HepG2 (cell line): ENCODE data around the gene SLC38A1. TPM values are rescaled to one million over a fixed set of nuclear protein-coding genes. Genes with fewer than 3 reads are reported as not detected.
A peak's percentile ranks its signal among the peaks of the same experiment; 100 is the strongest.

Experiments used
- ATAC-seq: fragments of 200-7000 bp; cut with Tn5 transposase; 3 replicates; pipeline ENCODE4 v1.9.1; 2020; ENCODE audit warnings: mild to moderate bottlenecking, moderate library complexity
- BruUV-seq: library from RNA; stranded (reverse); fragments of 400-500 nt; replicated peaks from 2 replicates; lab custom pipeline; 2021; lab: Mats Ljungman, UMichigan
- CTCF ChIA-PET: fragments of 300-600 bp; formaldehyde crosslinking; extraction: SDS; loops from one replicate; lab custom pipeline; 2021; ENCODE audit warnings: low total read pairs, inconsistent platforms, low intra/inter-chr PET ratio; lab: Yijun Ruan, JAX
- POLR2A ChIA-PET: fragments of 350-600 bp; sonication (Branson Sonifier 250); formaldehyde crosslinking; loops from one replicate; lab custom pipeline; 2020; ENCODE audit warnings: antibody characterized with exemption, inconsistent platforms; lab: Yijun Ruan, JAX
- DNase-seq: peaks from one replicate; pipeline ENCODE4 v3.0.0-alpha.2; 2015; ENCODE audit warnings: low spot score
- FAIRE-seq: peaks from 3 replicates; lab custom pipeline; 2011; peaks lifted over from hg19 to GRCh38; lab: Jason Lieb, UNC
- H2AFZ ChIP-seq: one replicate; pipeline ENCODE4 v1.6.1; 2011; ENCODE audit warnings: low read length, inconsistent platforms
- H3K27ac ChIP-seq: fragments of 300-600 bp; 3 replicates; pipeline ENCODE4 v1.8.0; 2011; ENCODE audit warnings: mixed run types, mild to moderate bottlenecking, mixed read lengths, low read length, inconsistent platforms; ENCODE audit not compliant: insufficient read depth; ENCODE audit errors: extremely low read length
- H3K27me3 ChIP-seq, 2 experiments: fragments of 200-600 bp in 1 of 2; 2 replicates in 1 of 2; 3 replicates in 1 of 2; pipeline versions ENCODE4 v1.6.0 to v1.8.0; 2011; ENCODE audit warnings: low read length in 2 of 2, mild to moderate bottlenecking in 2 of 2, moderate library complexity in 2 of 2, inconsistent platforms in 1 of 2; ENCODE audit not compliant: insufficient read depth in 2 of 2, control insufficient read depth in 1 of 2
- H3K36me3 ChIP-seq, 2 experiments: fragments of 200-600 bp in 1 of 2; replicated peaks in 1 of 2; 2 replicates in 1 of 2; 3 replicates in 1 of 2; pipeline versions ENCODE4 v1.5.1 to v1.8.0; 2011; ENCODE audit warnings: low read length in 2 of 2, inconsistent platforms in 1 of 2; ENCODE audit not compliant: insufficient read depth in 2 of 2, control insufficient read depth in 1 of 2
- H3K4me1 ChIP-seq: 2 replicates; pipeline ENCODE4 v1.5.1; 2012; ENCODE audit warnings: low read length, inconsistent platforms; ENCODE audit not compliant: insufficient read depth
- H3K4me2 ChIP-seq: 2 replicates; pipeline ENCODE4 v1.6.0; 2011; ENCODE audit warnings: low read depth, low read length, inconsistent platforms
- H3K4me3 ChIP-seq, 3 experiments: fragments of 200-600 bp in 1 of 3; sonication (generic), shearing (Covaris generic) in 1 of 3; replicated peaks in 1 of 3; 2 replicates each; pipeline ENCODE4 v1.5.1; 2011 to 2016; ENCODE audit warnings: low read length in 3 of 3, inconsistent platforms in 2 of 3, low read depth in 2 of 3, mild to moderate bottlenecking in 2 of 3, control low read depth in 1 of 3, mixed read lengths in 1 of 3; ENCODE audit not compliant: insufficient read depth in 1 of 3
- H3K79me2 ChIP-seq: one replicate; pipeline ENCODE4 v1.6.1; 2011; ENCODE audit warnings: low read length, inconsistent platforms; ENCODE audit not compliant: insufficient read depth
- H3K9ac ChIP-seq: 2 replicates; pipeline ENCODE4 v1.6.0; 2011; ENCODE audit warnings: mild to moderate bottlenecking, low read depth, low read length, inconsistent platforms; ENCODE audit not compliant: insufficient read depth
- H3K9me3 ChIP-seq: 2 replicates; pipeline ENCODE4 v1.5.1; 2012; ENCODE audit warnings: mild to moderate bottlenecking, low read length
- H4K20me1 ChIP-seq: 2 replicates; pipeline ENCODE4 v1.6.0; 2011; ENCODE audit warnings: inconsistent platforms, mild to moderate bottlenecking, low read length, moderate library complexity; ENCODE audit not compliant: insufficient read depth
- ATM ChIP-seq: fragments of 450-650 bp; IDR thresholded peaks from 2 replicates; pipeline ENCODE4 v1.7.1; 2017; ENCODE audit warnings: mild to moderate bottlenecking, borderline replicate concordance
- BCLAF1 ChIP-seq: fragments of 450-650 bp; IDR thresholded peaks from 2 replicates; pipeline ENCODE4 v1.6.1; 2017; ENCODE audit warnings: mild to moderate bottlenecking
- GFI1 ChIP-seq: sonication (generic); formaldehyde crosslinking; IDR thresholded peaks from 2 replicates; pipeline ENCODE4 v1.5.0; 2020; ENCODE audit warnings: missing genetic modification reagents, mild to moderate bottlenecking, borderline replicate concordance
- HNF4G ChIP-seq, 2 experiments: sonication (generic) in 1 of 2; formaldehyde crosslinking in 1 of 2; IDR thresholded peaks; 2 replicates each; pipeline versions ENCODE4 v1.4.0 to v1.6.1; 2011 to 2020; ENCODE audit warnings: borderline replicate concordance in 2 of 2, low read depth in 2 of 2, mild to moderate bottlenecking in 2 of 2, low read length in 1 of 2, missing genetic modification reagents in 1 of 2, moderate library complexity in 1 of 2
- HNRNPUL1 ChIP-seq: fragments of 200-400 bp; formaldehyde crosslinking; IDR thresholded peaks from 2 replicates; pipeline ENCODE4 v1.6.1; 2017; ENCODE audit warnings: low read depth, mild to moderate bottlenecking, low read length, moderate library complexity
- PHB2 ChIP-seq: fragments of 450-650 bp; IDR thresholded peaks from 2 replicates; pipeline ENCODE4 v1.6.1; 2018; ENCODE audit not compliant: partially characterized antibody
- RAD51 ChIP-seq: fragments of 450-650 bp; IDR thresholded peaks from 2 replicates; pipeline ENCODE4 v1.6.1; 2016; ENCODE audit warnings: borderline replicate concordance
- SRSF9 ChIP-seq: fragments of 200-400 bp; formaldehyde crosslinking; IDR thresholded peaks from 2 replicates; pipeline ENCODE4 v1.6.1; 2018; ENCODE audit warnings: borderline replicate concordance, mild to moderate bottlenecking, low read depth, low read length; ENCODE audit not compliant: insufficient read depth, poor library complexity, severe bottlenecking
- TEF ChIP-seq: sonication (generic); formaldehyde crosslinking; IDR thresholded peaks from 2 replicates; pipeline ENCODE4 v1.5.0; 2020; ENCODE audit warnings: missing genetic modification reagents
- ZBED4 ChIP-seq: sonication (generic); formaldehyde crosslinking; IDR thresholded peaks from 2 replicates; pipeline ENCODE4 v1.4.0; 2020; ENCODE audit warnings: missing genetic modification reagents, borderline replicate concordance
- ZBTB33 ChIP-seq: sonication (generic); formaldehyde crosslinking; IDR thresholded peaks from 2 replicates; pipeline ENCODE4 v1.4.0; 2020; ENCODE audit warnings: missing genetic modification reagents
- ZNF143 ChIP-seq: sonication (generic); formaldehyde crosslinking; IDR thresholded peaks from 2 replicates; pipeline ENCODE4 v1.4.0; 2020; ENCODE audit warnings: missing genetic modification reagents
- ZNF24 ChIP-seq: fragments of 450-650 bp; IDR thresholded peaks from 2 replicates; pipeline ENCODE4 v1.6.1; 2017; ENCODE audit warnings: antibody characterized with exemption, mild to moderate bottlenecking
- ZNF605 ChIP-seq: sonication (generic); formaldehyde crosslinking; IDR thresholded peaks from 2 replicates; pipeline ENCODE4 v1.8.0; 2022; ENCODE audit warnings: mild to moderate bottlenecking, missing genetic modification reagents
- WGBS: methylation state at CpG from one replicate; pipeline ENCODE4 v1.1.6; 2017; ENCODE audit warnings: low lambda C conversion rate; 5-methylcytosine and 5-hydroxymethylcytosine counted together
- in situ Hi-C: cut with HindIII; loops from 2 replicates; pipeline ENCODE4 v1.10.0; 2017; ENCODE audit warnings: low pct_unique_long_range_greater_than_20kb; ENCODE audit not compliant: extremely low pct_ligation_motif_present
- intact Hi-C: fragments of 100-400 bp; cut with micrococcal nuclease; formaldehyde crosslinking; loops from one replicate; pipeline ENCODE4 v1.10.0; 2022; ENCODE audit not compliant: unreplicated experiment
- polyA plus RNA-seq, 8 experiments: library from polyadenylated mRNA; depleted of rRNA in 3 of 8; stranded (reverse) in 7 of 8; unstranded in 1 of 8; fragments of >200 nt; fragmentation: Illumina TruSeq in 4 of 8; extraction: Trizol in 4 of 8; gene quantifications; 2 replicates each; pipeline versions ENCODE4 v1.2.1 to v1.2.3, GENCODE V29; 2011 to 2016; ENCODE audit warnings: low read depth in 4 of 8, missing spikeins in 1 of 8, mixed read lengths in 1 of 8; ENCODE audit not compliant: insufficient read depth in 1 of 8
- total RNA-seq, 5 experiments: library from RNA; depleted of rRNA; stranded (reverse); fragments of >200 nt; fragmentation: Illumina TruSeq; extraction: Trizol; gene quantifications; 2 replicates each; pipeline ENCODE4 v1.2.3, GENCODE V29; 2016; ENCODE audit warnings: low read depth in 1 of 5

Gene SLC38A1
- total and polyA plus RNA-seq, 2 of the 13 experiments (the other 11 are each of a cell fraction or from before 2014, with no cell fraction given): 47.0 to 50.6 TPM

GRCh38 chr12:46186088-46186487 is 82.8 kb downstream of the SLC38A1 start (continued):
- no peak for TF ChIP-seq TEF (CRISPR knock-in tag)

GRCh38 chr12:46185686-46186085 is 83.2 kb downstream of the SLC38A1 start:
- ChIA-PET CTCF (no interaction called here), POLR2A (no interaction called here)
- H3K9ac ChIP-seq: no peak overlapping the region
- H3K27me3 ChIP-seq: no peaks in the 10 kb centered on the region
- peaks cover 0 to 1% of the 10 kb centered on the region in 2 experiments; a peak in 2 of 5 replicates for H3K36me3 ChIP-seq
- 92% methylated on average over 3 of the region's 3 CpGs for WGBS
- ATAC-seq: peak; percentile 49
- intact Hi-C loops: no loop called here
- H3K79me2 ChIP-seq: no peaks in the 10 kb centered on the region
- no peaks in the 10 kb centered on the region for H3K4me1 ChIP-seq
- FAIRE-seq: no peak
- H4K20me1 ChIP-seq: no peaks in the 10 kb centered on the region
- H3K27ac ChIP-seq: no peak overlapping the region
- no peak overlapping the region for H2AFZ ChIP-seq
- DNase-seq: no peak
- in situ Hi-C loops: no loop called here
- no peak overlapping the region for H3K4me2 ChIP-seq
- no peaks in the 10 kb centered on the region for H3K9me3 ChIP-seq
- no TSS peak for BruUV-seq
- no peak overlapping the region for H3K4me3 ChIP-seq
- TF ChIP-seq ZNF605 (CRISPR knock-in tag): no peak
- no peak for TF ChIP-seq ATM
- no peak for TF ChIP-seq ZNF143 (CRISPR knock-in tag)
- TF ChIP-seq PHB2: no peak
- TF ChIP-seq HNRNPUL1: no peak
- TF ChIP-seq ZNF24: no peak
- TF ChIP-seq SRSF9: no peak
- no peak for TF ChIP-seq GFI1
- TF ChIP-seq RAD51: no peak
- no peak for TF ChIP-seq BCLAF1
- TF ChIP-seq ZBED4 (CRISPR knock-in tag): no peak
- TF ChIP-seq ZBTB33 (CRISPR knock-in tag): no peak
- TF ChIP-seq HNF4G (IDR thresholded peaks at IDR 0.05; ENCODE audit: borderline replicate concordance, low read depth, low read length): no peak
- no peak for TF ChIP-seq HNF4G (CRISPR knock-in tag; IDR thresholded peaks at IDR 0.05; ENCODE audit: borderline replicate concordance, low read depth)
